ENCODE measurements around the gene RPS6KA2. TPM values are rescaled to one million over a fixed set of nuclear protein-coding genes. Genes with fewer than 3 reads are reported as not detected.

Gene RPS6KA2
- polyA plus RNA-seq, 1 donor from 2014 or later: 4.9 TPM

DNA sequence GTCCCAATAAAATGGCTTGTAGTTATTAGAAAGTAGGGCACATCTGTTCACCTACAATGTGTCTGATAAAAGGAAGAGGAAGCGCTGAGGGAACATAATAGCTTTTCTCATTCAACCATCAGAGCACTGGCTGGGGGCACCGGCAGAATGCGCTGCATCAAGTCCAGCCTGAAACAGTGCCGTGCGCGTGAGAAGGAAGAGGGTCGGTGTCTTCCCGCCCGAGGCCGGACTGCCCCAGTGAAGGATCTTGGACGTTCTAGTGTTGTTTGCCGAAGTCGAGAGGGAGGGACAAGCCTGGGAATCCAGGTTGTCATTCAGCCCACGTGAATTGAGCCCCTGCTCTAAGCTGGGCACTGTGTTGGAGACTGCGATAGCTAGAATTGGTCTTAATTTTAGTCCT lies 182.6 kb downstream of the RPS6KA2 start:
- H3K27me3 Mint-ChIP-seq: peaks cover 31% of the 10 kb centered on the region
- no peaks in the 10 kb centered on the region for H3K9me3 Mint-ChIP-seq
- H3K4me1 Mint-ChIP-seq: peaks cover 0 to 3% (median 0%) of the 10 kb centered on the region in 3 donors
- no peak overlapping the region for H3K4me3 Mint-ChIP-seq
- H3K27ac Mint-ChIP-seq: no peak overlapping the region
- H3K36me3 Mint-ChIP-seq: peaks cover 5% of the 10 kb centered on the region

DNA sequence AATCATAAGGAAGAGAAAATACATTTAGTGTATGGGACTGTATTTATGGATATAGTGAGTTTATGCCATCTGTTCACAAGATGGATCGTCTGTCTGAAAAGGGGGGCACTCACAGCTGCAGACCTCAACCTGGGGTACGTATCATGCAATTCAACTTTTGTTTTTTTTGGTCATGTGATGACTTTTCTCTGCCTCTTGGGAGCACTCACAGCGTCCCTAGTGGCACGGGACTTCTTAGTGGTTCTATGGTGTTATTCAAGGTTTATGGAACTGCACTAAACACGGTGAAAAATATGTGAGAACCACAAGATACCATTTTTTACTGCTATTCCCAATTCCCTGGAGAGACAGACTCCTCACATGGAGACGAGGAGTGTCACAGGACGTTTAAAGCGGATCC lies 183.9 kb downstream of the RPS6KA2 start:
- H3K9me3 Mint-ChIP-seq: no peaks in the 10 kb centered on the region
- H3K27ac Mint-ChIP-seq: no peak overlapping the region
- peaks cover 5% of the 10 kb centered on the region for H3K36me3 Mint-ChIP-seq
- H3K4me3 Mint-ChIP-seq: no peak overlapping the region
- peaks cover 36% of the 10 kb centered on the region for H3K27me3 Mint-ChIP-seq
- peaks cover 0 to 3% (median 0%) of the 10 kb centered on the region in 3 donors for H3K4me1 Mint-ChIP-seq

- Mint-ChIP-seq H3K9me3 (no peaks in the 10 kb centered on the region), H3K27me3 (peaks cover 41% of the 10 kb centered on the region), H3K27ac (no peak overlapping the region), H3K4me1 (peaks cover 0 to 3% (median 0%) of the 10 kb centered on the region in 3 donors), H3K36me3 (peaks cover 5% of the 10 kb centered on the region), H3K4me3 (no peak overlapping the region)
Measured at GRCh38 chr6:166442131-166442685, 184.8 kb downstream of the RPS6KA2 start.

- no peak overlapping the region for H3K4me3 Mint-ChIP-seq
- H3K27ac Mint-ChIP-seq: no peak overlapping the region
- H3K27me3 Mint-ChIP-seq: peaks cover 43% of the 10 kb centered on the region
- H3K36me3 Mint-ChIP-seq: peaks cover 3% of the 10 kb centered on the region
- H3K4me1 Mint-ChIP-seq: peaks cover 0 to 3% (median 0%) of the 10 kb centered on the region in 3 donors
- H3K9me3 Mint-ChIP-seq: no peaks in the 10 kb centered on the region
Measured at GRCh38 chr6:166441325-166442078, 185.5 kb downstream of the RPS6KA2 start.

- peaks cover 3% of the 10 kb centered on the region for H3K36me3 Mint-ChIP-seq
- H3K4me1 Mint-ChIP-seq: peaks cover 0 to 3% (median 3%) of the 10 kb centered on the region in 3 donors
- peaks cover 42% of the 10 kb centered on the region for H3K27me3 Mint-ChIP-seq
- H3K4me3 Mint-ChIP-seq: no peak overlapping the region
- no peak overlapping the region for H3K27ac Mint-ChIP-seq
- no peaks in the 10 kb centered on the region for H3K9me3 Mint-ChIP-seq
Measured at GRCh38 chr6:166440729-166441128, 186.3 kb downstream of the RPS6KA2 start.

GRCh38 chr6:166440106-166440505 lies 186.9 kb downstream of the RPS6KA2 start:
- Mint-ChIP-seq H3K36me3 (no peaks in the 10 kb centered on the region), H3K4me3 (no peak overlapping the region), H3K27me3 (peaks cover 43% of the 10 kb centered on the region), H3K9me3 (no peaks in the 10 kb centered on the region), H3K4me1 (peaks cover 0 to 3% (median 3%) of the 10 kb centered on the region in 3 donors), H3K27ac (no peak overlapping the region)

- Mint-ChIP-seq H3K27ac (no peak overlapping the region), H3K4me3 (no peak overlapping the region), H3K27me3 (peaks cover 43% of the 10 kb centered on the region)
Measured at GRCh38 chr6:166439366-166440091, 187.5 kb downstream of the RPS6KA2 start.

DNA sequence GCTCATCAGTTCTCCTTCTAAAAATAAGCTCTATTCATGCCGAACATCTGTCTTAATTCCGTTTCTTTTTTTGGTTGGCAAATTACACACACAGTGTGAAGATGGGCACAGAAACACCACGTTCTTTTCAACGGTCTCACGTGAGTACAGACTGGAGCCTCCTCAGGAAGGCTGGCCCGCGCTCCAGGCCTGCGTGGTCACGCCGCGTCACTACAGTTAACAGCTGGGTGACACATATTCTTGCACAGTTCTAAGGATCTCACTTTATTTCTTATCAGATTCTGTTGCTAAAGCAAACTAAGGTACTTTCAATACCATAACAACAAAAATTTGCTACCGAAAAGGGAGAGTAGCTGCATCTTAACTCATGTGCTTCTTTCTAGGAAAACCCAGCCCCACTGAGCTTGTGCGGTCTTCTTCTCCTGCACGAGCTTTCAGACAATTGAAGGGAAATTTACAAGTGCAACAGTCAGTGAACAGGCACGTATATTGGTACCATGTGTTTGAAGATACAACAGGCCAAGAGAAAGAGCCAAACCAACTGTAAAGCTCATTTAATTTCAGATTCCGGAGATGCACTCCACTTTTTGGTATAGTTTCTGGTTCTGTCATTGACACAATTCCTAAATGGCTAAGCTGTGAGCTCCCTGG lies 188.7 kb downstream of the RPS6KA2 start:
- Mint-ChIP-seq H3K4me3 (no peak overlapping the region), H3K4me1 (peaks cover 0 to 3% (median 3%) of the 10 kb centered on the region in 3 donors), H3K9me3 (no peaks in the 10 kb centered on the region), H3K27me3 (peaks cover 44% of the 10 kb centered on the region), H3K36me3 (no peaks in the 10 kb centered on the region), H3K27ac (no peak overlapping the region)

More at GRCh38 chr6:166439366-166440091, 187.5 kb downstream of the RPS6KA2 start:
- Mint-ChIP-seq H3K4me1 (peaks cover 0 to 3% (median 3%) of the 10 kb centered on the region in 3 donors), H3K9me3 (no peaks in the 10 kb centered on the region), H3K36me3 (no peaks in the 10 kb centered on the region)

- Mint-ChIP-seq H3K4me3 (no peak overlapping the region), H3K27ac (no peak overlapping the region), H3K36me3 (no peaks in the 10 kb centered on the region), H3K9me3 (no peaks in the 10 kb centered on the region), H3K4me1 (peaks cover 0 to 3% (median 0%) of the 10 kb centered on the region in 3 donors), H3K27me3 (peaks cover 43% of the 10 kb centered on the region)
Measured at GRCh38 chr6:166437661-166438060, 189.4 kb downstream of the RPS6KA2 start.

DNA sequence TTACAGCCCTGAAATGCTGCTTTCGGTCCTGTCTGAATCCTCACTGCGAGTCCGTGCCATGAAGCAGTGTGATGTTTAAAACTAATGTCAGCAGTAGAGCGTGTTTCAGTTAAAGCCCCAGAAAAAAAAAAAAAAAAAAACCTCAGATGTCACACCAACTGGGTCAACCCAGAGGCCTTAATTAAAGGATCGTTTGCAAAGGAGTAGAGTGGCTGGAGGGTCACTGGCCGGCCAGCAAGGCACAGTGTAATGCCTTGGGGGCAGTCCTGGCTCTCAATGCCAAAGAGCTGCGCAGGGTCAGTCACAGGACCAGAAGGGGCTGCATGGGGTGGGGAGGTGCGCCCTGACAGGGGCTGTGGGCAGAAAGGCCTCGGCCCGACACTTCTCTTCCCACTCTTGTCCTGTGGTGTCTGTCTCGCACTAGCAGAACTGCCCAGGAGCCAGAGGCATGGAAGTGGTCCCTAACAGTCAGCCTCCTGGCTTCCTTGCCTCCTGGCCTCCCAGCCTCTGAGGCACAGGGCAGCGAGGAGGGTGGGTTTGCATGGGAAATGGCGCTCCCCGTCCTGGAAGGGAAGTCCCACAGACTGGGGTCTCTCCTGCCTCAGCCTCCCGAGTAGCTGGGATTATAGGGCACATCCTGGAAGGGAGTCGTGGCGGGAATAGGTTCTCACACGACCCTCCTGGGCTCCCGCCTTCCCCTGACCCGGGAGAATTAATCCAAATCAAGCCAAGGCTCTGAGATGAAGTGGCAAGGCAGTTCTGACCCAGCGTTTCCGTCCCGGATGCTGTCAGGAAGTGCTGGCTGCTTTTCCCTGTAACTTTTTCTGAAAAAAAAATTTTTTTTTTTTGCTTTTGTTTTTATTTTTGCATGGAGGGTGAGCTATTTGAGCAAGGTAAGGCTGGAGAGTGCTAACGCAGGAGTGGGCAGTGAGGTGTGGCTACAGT lies 190.6 kb downstream of the RPS6KA2 start:
- Mint-ChIP-seq H3K27ac (no peak overlapping the region), H3K4me1 (peaks cover 0 to 3% (median 0%) of the 10 kb centered on the region in 3 donors)

DNA sequence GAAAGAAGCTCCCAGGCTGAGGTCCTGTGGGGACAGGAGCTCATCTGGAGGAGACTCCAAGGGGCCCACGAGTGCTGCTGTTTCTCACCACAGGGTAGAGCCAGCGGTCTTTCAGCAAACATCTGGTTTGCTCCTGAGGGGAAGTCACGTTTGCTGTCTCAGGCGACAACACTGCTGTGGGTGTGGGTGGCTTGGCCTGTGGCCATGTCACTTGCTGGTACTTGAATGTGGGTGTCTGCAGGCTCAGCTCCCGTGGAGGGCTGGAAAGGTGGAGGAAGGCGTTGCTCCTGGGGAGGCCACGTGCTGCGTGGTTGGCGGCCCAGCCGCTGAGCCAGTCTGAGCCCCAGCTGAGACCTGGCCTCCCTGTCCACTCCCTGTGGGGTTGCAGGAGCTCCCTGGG lies 191.5 kb downstream of the RPS6KA2 start:
- H3K27ac Mint-ChIP-seq: no peak overlapping the region
- H3K36me3 Mint-ChIP-seq: no peaks in the 10 kb centered on the region
- no peak overlapping the region for H3K4me3 Mint-ChIP-seq
- H3K4me1 Mint-ChIP-seq: peaks cover 0 to 3% (median 0%) of the 10 kb centered on the region in 3 donors
- H3K27me3 Mint-ChIP-seq: peaks cover 30% of the 10 kb centered on the region
- H3K9me3 Mint-ChIP-seq: no peaks in the 10 kb centered on the region

More for the DNA sequence above, 190.6 kb downstream of the RPS6KA2 start:
- Mint-ChIP-seq H3K9me3 (no peaks in the 10 kb centered on the region), H3K27me3 (peaks cover 36% of the 10 kb centered on the region), H3K36me3 (no peaks in the 10 kb centered on the region), H3K4me3 (no peak overlapping the region)

- no peaks in the 10 kb centered on the region for H3K36me3 Mint-ChIP-seq
- no peak overlapping the region for H3K4me3 Mint-ChIP-seq
- H3K4me1 Mint-ChIP-seq: peaks cover 0 to 3% (median 0%) of the 10 kb centered on the region in 3 donors
- H3K9me3 Mint-ChIP-seq: no peaks in the 10 kb centered on the region
- peaks cover 17% of the 10 kb centered on the region for H3K27me3 Mint-ChIP-seq
- H3K27ac Mint-ChIP-seq: no peak overlapping the region
Measured at GRCh38 chr6:166434336-166434735, 192.7 kb downstream of the RPS6KA2 start.

GRCh38 chr6:166433096-166433495 lies 194.0 kb downstream of the RPS6KA2 start:
- Mint-ChIP-seq H3K9me3 (no peaks in the 10 kb centered on the region), H3K27ac (no peak overlapping the region), H3K4me3 (no peak overlapping the region), H3K27me3 (peaks cover 14% of the 10 kb centered on the region), H3K4me1 (peaks cover 0 to 3% (median 0%) of the 10 kb centered on the region in 3 donors), H3K36me3 (no peaks in the 10 kb centered on the region)

DNA sequence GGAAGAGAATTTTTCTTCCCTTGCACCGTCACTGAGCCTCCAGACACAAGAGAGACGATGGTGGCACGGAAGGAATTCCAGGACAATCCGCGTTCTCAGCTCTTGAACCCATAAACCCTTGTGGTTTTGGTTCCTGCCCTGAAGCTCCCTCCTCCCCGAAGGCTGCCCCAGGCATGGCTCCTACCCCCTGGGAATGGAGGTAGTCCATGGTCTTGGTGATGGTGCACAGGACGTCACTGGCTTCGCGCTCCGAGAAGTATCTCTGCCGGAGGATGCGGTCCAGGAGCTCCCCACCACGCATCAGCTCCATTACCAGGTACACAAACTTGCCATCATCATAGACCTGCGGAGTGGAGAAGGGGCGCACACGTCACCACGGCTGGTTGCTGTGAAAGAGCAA lies 196.8 kb downstream of the RPS6KA2 start:
- Mint-ChIP-seq H3K36me3 (no peaks in the 10 kb centered on the region), H3K9me3 (no peaks in the 10 kb centered on the region), H3K4me1 (no peaks in the 10 kb centered on the region), H3K27me3 (peaks cover 3% of the 10 kb centered on the region), H3K4me3 (no peak overlapping the region), H3K27ac (no peak overlapping the region)
